PFSK-1 (cell line): ENCODE results near the gene ZNF816.

Experiments
- FOXP2 ChIP-seq: optimal IDR thresholded peaks from 2 replicates; pipeline ENCODE3; 2011; ENCODE audit warnings: borderline replicate concordance, control low read depth, inconsistent platforms; ENCODE audit not compliant: insufficient read depth; ENCODE audit errors: extremely low read length, extremely low read depth
- POLR2AphosphoS5 ChIP-seq: IDR thresholded peaks from 2 replicates; pipeline ENCODE4 v1.6.1; 2012; ENCODE audit warnings: low read depth, mild to moderate bottlenecking, control low read depth, low read length, moderate library complexity
- SIN3A ChIP-seq: IDR thresholded peaks from 2 replicates; pipeline ENCODE4 v1.6.1; 2012; ENCODE audit warnings: mild to moderate bottlenecking, low read length, moderate library complexity, borderline replicate concordance; ENCODE audit not compliant: insufficient read depth
- TAF1 ChIP-seq: IDR thresholded peaks from 2 replicates; pipeline ENCODE4 v1.6.1; 2012; ENCODE audit warnings: low read length, control low read depth, borderline replicate concordance; ENCODE audit not compliant: insufficient read depth
- TF ChIP-seq, protein P1 (sequence below), 2 experiments: IDR thresholded peaks; 2 replicates each; pipeline versions ENCODE4 v1.6.1 to v1.8.0; 2011 to 2012; ENCODE audit warnings: low read depth in 2 of 2, low read length in 2 of 2, control low read depth in 1 of 2, inconsistent platforms in 1 of 2, mild to moderate bottlenecking in 1 of 2, moderate library complexity in 1 of 2; ENCODE audit not compliant: insufficient read depth in 1 of 2

ZNF816 gene

DNA sequence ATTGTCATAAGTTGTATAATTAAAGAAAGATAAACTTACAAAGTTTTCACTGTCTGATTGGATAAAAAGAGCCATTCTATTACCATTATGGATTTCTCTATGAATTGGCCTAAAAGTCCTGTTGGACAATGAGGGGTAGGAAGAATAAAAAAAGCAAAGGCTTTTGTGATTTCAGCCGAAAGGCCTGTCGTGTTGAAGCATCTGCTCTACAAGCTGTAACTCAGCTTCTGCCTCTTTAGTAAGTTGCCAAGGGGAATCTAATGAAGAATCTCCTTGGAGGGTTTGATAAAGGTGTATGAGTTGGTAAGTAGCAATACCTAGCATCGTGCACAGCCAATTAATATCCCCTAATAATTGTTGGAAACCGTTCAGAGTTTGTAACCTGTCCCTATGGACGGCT is 25.8 kb upstream of the ZNF816 start:
- TF ChIP-seq POLR2AphosphoS5 (no peak), SIN3A (no peak), FOXP2 (no peak), TAF1 (no peak)
- TF ChIP-seq, protein P1, sequence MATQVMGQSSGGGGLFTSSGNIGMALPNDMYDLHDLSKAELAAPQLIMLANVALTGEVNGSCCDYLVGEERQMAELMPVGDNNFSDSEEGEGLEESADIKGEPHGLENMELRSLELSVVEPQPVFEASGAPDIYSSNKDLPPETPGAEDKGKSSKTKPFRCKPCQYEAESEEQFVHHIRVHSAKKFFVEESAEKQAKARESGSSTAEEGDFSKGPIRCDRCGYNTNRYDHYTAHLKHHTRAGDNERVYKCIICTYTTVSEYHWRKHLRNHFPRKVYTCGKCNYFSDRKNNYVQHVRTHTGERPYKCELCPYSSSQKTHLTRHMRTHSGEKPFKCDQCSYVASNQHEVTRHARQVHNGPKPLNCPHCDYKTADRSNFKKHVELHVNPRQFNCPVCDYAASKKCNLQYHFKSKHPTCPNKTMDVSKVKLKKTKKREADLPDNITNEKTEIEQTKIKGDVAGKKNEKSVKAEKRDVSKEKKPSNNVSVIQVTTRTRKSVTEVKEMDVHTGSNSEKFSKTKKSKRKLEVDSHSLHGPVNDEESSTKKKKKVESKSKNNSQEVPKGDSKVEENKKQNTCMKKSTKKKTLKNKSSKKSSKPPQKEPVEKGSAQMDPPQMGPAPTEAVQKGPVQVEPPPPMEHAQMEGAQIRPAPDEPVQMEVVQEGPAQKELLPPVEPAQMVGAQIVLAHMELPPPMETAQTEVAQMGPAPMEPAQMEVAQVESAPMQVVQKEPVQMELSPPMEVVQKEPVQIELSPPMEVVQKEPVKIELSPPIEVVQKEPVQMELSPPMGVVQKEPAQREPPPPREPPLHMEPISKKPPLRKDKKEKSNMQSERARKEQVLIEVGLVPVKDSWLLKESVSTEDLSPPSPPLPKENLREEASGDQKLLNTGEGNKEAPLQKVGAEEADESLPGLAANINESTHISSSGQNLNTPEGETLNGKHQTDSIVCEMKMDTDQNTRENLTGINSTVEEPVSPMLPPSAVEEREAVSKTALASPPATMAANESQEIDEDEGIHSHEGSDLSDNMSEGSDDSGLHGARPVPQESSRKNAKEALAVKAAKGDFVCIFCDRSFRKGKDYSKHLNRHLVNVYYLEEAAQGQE (IDR thresholded peaks at IDR 0.05; ENCODE audit: insufficient read depth in 1 of 2, low read depth in 2 of 2, low read length in 2 of 2): no peak

DNA sequence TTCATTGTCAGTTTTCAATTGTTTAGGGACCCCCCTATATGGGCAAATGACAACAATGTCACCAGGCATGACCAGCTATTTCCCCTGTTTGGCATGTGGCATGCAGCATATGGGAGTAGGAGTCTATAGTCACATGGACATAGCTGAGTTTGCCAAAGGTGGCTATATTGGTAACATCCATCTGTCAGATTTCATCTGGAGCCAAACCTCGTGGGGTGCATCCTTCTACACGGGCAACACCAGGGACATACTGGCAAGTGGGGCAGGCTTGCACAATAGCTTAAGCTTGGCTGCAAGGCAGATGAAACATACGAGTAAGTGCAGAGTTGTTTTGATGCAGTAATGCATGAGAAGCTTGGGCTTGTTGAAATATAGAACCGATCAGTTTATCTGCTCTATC is 24.5 kb upstream of the ZNF816 start:
- TF ChIP-seq TAF1: no peak
- no peak for TF ChIP-seq SIN3A
- TF ChIP-seq, protein P1 (IDR thresholded peaks at IDR 0.05; ENCODE audit: insufficient read depth in 1 of 2, low read depth in 2 of 2, low read length in 2 of 2): no peak
- TF ChIP-seq FOXP2: no peak
- no peak for TF ChIP-seq POLR2AphosphoS5

DNA sequence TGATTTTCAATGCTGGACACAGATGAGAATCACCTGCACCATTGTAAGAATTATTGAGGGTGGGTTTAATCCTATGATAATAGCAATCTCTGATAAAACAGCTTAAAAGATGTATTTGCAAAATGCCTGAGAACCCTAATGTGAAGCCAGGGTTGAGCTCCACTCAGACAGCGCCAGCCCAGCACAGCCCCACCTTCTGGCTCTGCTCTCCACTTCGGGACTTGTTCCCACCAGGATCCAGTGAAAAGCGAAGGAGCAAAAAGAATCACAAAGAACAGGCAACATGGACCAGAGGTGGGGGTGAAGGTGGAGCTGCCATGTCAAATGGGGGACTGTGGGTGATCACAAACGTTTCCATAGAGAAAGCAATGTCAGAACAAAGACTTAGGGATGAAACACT is 18.6 kb upstream of the ZNF816 start:
- TF ChIP-seq SIN3A (no peak), POLR2AphosphoS5 (no peak), FOXP2 (no peak), TAF1 (no peak)
- TF ChIP-seq, protein P1 (IDR thresholded peaks at IDR 0.05; ENCODE audit: insufficient read depth in 1 of 2, low read depth in 2 of 2, low read length in 2 of 2): no peak

DNA sequence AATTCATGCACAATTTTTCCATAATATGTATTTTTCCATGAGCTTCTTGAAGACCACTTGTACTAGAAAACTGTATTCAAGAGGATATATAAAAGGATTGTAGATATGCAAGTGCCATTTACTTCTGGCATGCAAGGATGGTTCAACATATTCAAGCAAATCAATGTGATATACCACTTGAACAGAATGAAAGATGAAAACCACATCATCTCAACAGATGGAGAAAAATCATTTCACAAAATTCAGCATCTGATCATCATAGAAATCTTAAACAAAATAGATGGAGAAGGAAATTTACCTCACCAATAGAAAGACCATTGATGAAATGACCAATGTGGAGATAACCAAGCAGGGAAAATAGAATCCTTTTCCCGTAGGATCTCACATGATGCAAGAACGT is 5.1 kb upstream of the ZNF816 start:
- TF ChIP-seq, protein P1 (IDR thresholded peaks at IDR 0.05; ENCODE audit: insufficient read depth in 1 of 2, low read depth in 2 of 2, low read length in 2 of 2): no peak
- no peak for TF ChIP-seq POLR2AphosphoS5

DNA sequence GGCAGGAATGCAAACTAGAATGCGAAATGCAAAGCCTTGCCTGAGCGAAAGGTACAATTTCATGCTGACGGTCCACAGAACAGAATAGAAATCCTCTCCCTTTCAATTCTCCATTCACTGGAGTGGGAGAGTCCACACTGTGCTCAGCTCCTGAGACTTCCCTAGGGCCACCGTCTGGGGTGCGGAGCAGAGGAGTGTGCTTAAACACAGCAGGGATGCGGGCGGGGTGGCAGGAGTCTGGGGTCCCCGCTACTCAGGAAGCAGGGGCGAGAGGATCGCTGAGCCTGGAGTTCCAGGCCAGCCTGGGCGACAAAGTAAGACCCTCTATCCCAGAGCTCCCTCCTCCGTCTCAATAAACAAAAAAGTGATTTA is 552 bp upstream of the ZNF816 start:
- TF ChIP-seq, protein P1 (IDR thresholded peaks at IDR 0.05; ENCODE audit: insufficient read depth in 1 of 2, low read depth in 2 of 2, low read length in 2 of 2): no peak
- TF ChIP-seq FOXP2 (no peak), TAF1 (no peak), POLR2AphosphoS5 (no peak), SIN3A (no peak)
